DOHH2 (cell line): ENCODE results near the gene IL16.

Experiments used
- H3F3A ChIP-seq: fragments of 200-600 bp; sonication (generic), shearing (Covaris generic); 2 replicates; pipeline ENCODE4 v1.6.0; 2016; ENCODE audit warnings: antibody characterized with exemption, mild to moderate bottlenecking; ENCODE audit not compliant: control insufficient read depth, insufficient read depth
- H3K27ac ChIP-seq: fragments of 200-600 bp; sonication (generic); 2 replicates; pipeline ENCODE4 v1.5.1; 2014; ENCODE audit warnings: low read depth, mild to moderate bottlenecking, low read length, moderate library complexity
- H3K27me3 ChIP-seq: fragments of 200-600 bp; sonication (generic); 2 replicates; pipeline ENCODE4 v1.6.1; 2014; ENCODE audit warnings: mild to moderate bottlenecking, low read length, mixed read lengths; ENCODE audit not compliant: control insufficient read depth
- H3K36me3 ChIP-seq: fragments of 200-600 bp; sonication (generic); 2 replicates; pipeline ENCODE4 v1.6.1; 2014; ENCODE audit warnings: mild to moderate bottlenecking, low read length, moderate library complexity, mixed read lengths; ENCODE audit not compliant: control insufficient read depth
- H3K4me1 ChIP-seq: fragments of 200-600 bp; sonication (generic); 2 replicates; pipeline ENCODE4 v1.6.1; 2014; ENCODE audit warnings: mild to moderate bottlenecking, low read length, mixed read lengths; ENCODE audit not compliant: control insufficient read depth
- H3K4me2 ChIP-seq: fragments of 200-600 bp; sonication (generic); 2 replicates; pipeline ENCODE4 v1.6.0; 2014; ENCODE audit warnings: mild to moderate bottlenecking, low read length, moderate library complexity
- H3K4me3 ChIP-seq: fragments of 200-600 bp; sonication (generic); 2 replicates; pipeline ENCODE4 v1.5.1; 2014; ENCODE audit warnings: mild to moderate bottlenecking, low read length, mixed read lengths
- H3K79me2 ChIP-seq: fragments of 200-600 bp; sonication (generic); 2 replicates; pipeline ENCODE4 v1.6.1; 2014; ENCODE audit warnings: mild to moderate bottlenecking, low read length, mixed read lengths; ENCODE audit not compliant: control insufficient read depth
- H3K9me2 ChIP-seq: fragments of 200-600 bp; sonication (generic); replicated peaks from 2 replicates; pipeline ENCODE4 v1.6.1; 2014; ENCODE audit warnings: mild to moderate bottlenecking, low read length, mixed read lengths; ENCODE audit not compliant: control insufficient read depth
- H3K9me3 ChIP-seq: fragments of 200-600 bp; sonication (generic); 2 replicates; pipeline ENCODE4 v1.6.1; 2014; ENCODE audit warnings: antibody characterized with exemption, low read length, mixed read lengths; ENCODE audit not compliant: control insufficient read depth, insufficient read depth
- H4K20me1 ChIP-seq: fragments of 200-600 bp; sonication (generic); 2 replicates; pipeline ENCODE4 v1.6.0; 2014; ENCODE audit warnings: low read depth, mild to moderate bottlenecking, antibody characterized with exemption, low read length, moderate library complexity; ENCODE audit not compliant: control insufficient read depth, insufficient read depth
- EZH2phosphoT487 ChIP-seq: fragments of 200-600 bp; sonication (generic); IDR thresholded peaks from 2 replicates; pipeline ENCODE4 v1.6.1; 2017; ENCODE audit warnings: borderline replicate concordance, mild to moderate bottlenecking, antibody characterized with exemption, low read length, moderate library complexity, mixed read lengths
- TF ChIP-seq, protein P1 (sequence below): fragments of 200-600 bp; sonication (generic); IDR thresholded peaks from one replicate; pipeline ENCODE4 v1.5.1; 2014; ENCODE audit warnings: antibody characterized with exemption, mild to moderate bottlenecking, low read depth, low read length; ENCODE audit not compliant: poor library complexity, severe bottlenecking

Gene IL16

DNA sequence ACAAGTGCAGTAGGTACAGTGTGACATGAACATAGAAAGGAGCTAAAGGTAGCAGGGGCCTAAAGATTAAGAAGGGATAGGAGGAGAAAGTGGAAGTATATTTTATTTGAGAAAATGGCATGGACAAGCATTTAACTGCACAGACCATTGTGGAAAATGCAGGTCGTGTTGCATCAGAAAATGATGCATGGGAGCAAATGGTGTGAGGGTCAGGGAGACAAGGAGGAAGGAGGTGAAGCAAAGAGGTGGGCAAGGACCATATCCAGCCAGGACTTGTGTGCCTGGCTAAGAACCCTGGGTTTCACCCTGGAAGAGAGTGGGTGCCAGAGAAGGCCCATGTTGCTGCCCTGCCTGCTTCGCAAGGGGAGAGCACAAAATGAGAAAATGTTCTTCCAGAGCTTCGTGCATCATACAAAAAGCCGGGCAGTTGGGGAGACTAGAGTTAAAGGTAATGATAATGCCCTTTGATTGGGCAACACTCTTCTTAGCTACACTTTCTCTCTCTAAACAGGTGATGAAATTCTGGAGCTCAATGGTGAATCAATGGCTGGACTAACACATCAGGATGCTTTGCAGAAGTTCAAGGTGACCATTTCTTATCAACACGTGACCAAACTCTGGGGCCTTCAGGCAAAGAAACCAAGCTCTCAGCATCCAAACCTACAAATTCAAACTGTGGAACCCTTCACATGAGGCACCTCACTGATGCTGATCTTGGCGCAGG is 81.8 kb downstream of the IL16 start:
- H3K79me2 ChIP-seq, result no peaks in the 10 kb centered on the region
- no peaks in the 10 kb centered on the region for H3K36me3 ChIP-seq
- no peak overlapping the region for H3K4me3 ChIP-seq
- H3K9me3 ChIP-seq, result peaks cover 8% of the 10 kb centered on the region; the same call in 1 of the 2 replicates
- H4K20me1 ChIP-seq, result no peaks in the 10 kb centered on the region
- H3K4me1 ChIP-seq, result peaks cover 12% of the 10 kb centered on the region
- TF ChIP-seq EZH2phosphoT487, result no peak
- TF ChIP-seq, protein P1, sequence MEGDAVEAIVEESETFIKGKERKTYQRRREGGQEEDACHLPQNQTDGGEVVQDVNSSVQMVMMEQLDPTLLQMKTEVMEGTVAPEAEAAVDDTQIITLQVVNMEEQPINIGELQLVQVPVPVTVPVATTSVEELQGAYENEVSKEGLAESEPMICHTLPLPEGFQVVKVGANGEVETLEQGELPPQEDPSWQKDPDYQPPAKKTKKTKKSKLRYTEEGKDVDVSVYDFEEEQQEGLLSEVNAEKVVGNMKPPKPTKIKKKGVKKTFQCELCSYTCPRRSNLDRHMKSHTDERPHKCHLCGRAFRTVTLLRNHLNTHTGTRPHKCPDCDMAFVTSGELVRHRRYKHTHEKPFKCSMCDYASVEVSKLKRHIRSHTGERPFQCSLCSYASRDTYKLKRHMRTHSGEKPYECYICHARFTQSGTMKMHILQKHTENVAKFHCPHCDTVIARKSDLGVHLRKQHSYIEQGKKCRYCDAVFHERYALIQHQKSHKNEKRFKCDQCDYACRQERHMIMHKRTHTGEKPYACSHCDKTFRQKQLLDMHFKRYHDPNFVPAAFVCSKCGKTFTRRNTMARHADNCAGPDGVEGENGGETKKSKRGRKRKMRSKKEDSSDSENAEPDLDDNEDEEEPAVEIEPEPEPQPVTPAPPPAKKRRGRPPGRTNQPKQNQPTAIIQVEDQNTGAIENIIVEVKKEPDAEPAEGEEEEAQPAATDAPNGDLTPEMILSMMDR, result no peak
- no peaks in the 10 kb centered on the region for H3K9me2 ChIP-seq
- H3F3A ChIP-seq, result no peaks in the 10 kb centered on the region
- no peak overlapping the region for H3K4me2 ChIP-seq
- no peaks in the 10 kb centered on the region; the same call in 1 of the 2 replicates for H3K27me3 ChIP-seq
- H3K27ac ChIP-seq, result no peak overlapping the region

DNA sequence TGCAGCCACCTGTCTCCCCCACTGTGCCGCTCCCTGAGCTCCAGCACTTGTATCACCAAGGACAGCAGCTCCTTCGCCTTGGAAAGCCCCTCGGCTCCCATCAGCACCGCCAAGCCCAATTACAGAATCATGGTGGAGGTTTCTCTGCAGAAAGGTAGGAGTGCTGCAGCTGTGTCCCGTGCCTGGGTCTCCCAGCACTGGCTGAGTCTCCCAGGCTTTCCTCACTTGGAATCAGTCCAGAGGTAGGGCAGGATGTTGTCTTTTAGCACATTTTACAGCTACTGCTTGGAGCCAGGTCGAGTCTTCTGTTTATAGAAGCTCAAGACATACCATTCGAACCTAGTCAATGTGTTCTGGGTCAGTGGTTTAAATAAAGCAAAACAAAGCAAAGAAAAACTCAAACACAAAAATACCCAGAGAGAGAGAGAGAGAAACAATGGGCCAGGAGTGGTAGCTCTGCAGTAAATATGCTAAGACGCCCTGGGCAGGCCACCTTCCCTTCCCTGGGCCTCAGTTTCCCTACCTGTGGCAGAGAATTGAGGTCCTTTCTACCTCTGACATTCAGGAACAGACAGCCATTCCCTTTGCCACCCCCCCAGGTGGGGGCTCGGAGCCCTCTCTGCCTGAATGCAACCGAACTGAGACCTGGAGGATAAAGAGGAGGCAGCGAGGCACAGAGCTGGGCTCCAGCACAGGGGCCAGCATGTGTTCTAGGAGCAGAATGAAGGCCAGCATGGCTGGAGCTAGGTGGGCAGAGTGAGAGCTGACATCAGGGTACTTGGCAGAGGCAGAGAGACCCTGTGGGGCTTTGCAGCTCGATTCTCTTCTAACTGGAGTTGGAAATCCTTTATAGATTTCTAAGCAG is 83.2 kb downstream of the IL16 start:
- no peak overlapping the region for H3K4me3 ChIP-seq
- peaks cover 8% of the 10 kb centered on the region; the same call in 1 of the 2 replicates for H3K9me3 ChIP-seq
- TF ChIP-seq, protein P1, result no peak
- TF ChIP-seq EZH2phosphoT487, result no peak
- no peaks in the 10 kb centered on the region for H3K79me2 ChIP-seq
- no peaks in the 10 kb centered on the region for H3K9me2 ChIP-seq
- no peaks in the 10 kb centered on the region for H3K36me3 ChIP-seq
- no peak overlapping the region for H3K4me2 ChIP-seq
- H3K27me3 ChIP-seq, result no peaks in the 10 kb centered on the region
- H3K4me1 ChIP-seq, result peaks cover 21% of the 10 kb centered on the region
- H3K27ac ChIP-seq, result no peak overlapping the region
- no peaks in the 10 kb centered on the region for H3F3A ChIP-seq
- no peaks in the 10 kb centered on the region for H4K20me1 ChIP-seq

DNA sequence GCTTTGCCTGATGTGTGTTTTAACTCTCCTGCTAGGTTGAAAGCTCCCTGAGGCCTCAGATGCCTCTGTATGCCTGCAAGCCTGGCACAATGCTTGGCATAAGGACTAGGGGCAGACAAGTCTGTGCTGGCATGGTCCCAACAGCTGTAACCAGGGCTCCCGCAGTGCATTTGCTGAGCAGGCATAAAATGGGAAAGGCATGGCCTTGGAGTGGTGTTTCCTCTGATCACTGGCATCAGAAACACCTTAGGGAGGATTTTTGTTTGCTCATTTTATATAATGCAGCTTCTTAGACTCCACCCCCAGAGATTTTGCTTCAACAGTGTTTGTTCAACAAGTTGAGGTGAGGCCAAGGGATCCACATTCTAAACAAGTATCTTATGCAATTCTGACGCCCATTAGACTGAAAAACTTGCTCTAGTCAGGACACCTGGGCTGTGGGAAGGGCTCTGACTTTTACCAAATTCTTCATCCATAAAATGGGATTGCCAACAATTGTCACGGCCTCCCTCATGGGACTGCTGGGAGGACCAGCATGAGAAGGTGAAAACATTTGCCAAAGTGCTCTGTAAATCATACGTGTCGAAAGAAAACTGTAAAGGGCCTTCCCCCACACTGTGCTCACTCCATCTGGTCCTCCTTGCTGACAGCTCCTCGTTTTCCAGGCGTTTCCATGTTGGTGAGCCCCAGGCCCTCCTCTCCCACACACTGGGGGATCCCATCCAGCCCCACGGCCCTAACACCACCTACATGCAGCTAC is 84.2 kb downstream of the IL16 start:
- H4K20me1 ChIP-seq, result no peaks in the 10 kb centered on the region

More for the DNA sequence above, 84.2 kb downstream of the IL16 start:
- no peaks in the 10 kb centered on the region for H3F3A ChIP-seq
- peaks cover 25% of the 10 kb centered on the region for H3K4me1 ChIP-seq
- H3K4me3 ChIP-seq, result no peak overlapping the region
- TF ChIP-seq, protein P1, result no peak
- TF ChIP-seq EZH2phosphoT487, result no peak
- no peaks in the 10 kb centered on the region for H3K36me3 ChIP-seq
- no peaks in the 10 kb centered on the region for H3K9me2 ChIP-seq
- H3K9me3 ChIP-seq, result peaks cover 8% of the 10 kb centered on the region; the same call in 1 of the 2 replicates
- no peaks in the 10 kb centered on the region for H3K27me3 ChIP-seq
- no peaks in the 10 kb centered on the region for H3K79me2 ChIP-seq
- H3K27ac ChIP-seq, result no peak overlapping the region
- no peak overlapping the region for H3K4me2 ChIP-seq
